Measurements from ENCODE around the gene SLFNL1.

DNA sequence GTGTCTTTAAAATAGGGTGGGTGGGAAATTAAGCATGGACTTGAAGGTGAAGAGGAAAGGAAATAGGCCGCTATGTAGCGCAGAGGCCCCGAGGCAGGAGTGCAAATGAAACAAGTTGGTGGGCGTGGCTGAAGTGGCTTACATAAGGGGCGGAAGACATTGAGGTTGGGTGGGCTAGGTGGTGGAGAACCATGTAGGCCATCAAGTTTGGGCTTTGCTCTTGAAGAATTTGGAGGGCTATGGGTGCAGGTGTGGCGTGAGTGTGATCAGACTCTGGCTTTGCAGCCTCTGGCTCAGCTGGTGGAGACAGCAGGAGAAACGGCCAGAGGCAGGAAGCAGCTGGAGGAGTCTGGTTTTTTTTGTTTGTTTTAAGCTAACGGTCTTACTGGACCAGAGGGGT, 6.7 kb downstream of the SLFNL1 start:
- TF ChIP-seq, protein P1, sequence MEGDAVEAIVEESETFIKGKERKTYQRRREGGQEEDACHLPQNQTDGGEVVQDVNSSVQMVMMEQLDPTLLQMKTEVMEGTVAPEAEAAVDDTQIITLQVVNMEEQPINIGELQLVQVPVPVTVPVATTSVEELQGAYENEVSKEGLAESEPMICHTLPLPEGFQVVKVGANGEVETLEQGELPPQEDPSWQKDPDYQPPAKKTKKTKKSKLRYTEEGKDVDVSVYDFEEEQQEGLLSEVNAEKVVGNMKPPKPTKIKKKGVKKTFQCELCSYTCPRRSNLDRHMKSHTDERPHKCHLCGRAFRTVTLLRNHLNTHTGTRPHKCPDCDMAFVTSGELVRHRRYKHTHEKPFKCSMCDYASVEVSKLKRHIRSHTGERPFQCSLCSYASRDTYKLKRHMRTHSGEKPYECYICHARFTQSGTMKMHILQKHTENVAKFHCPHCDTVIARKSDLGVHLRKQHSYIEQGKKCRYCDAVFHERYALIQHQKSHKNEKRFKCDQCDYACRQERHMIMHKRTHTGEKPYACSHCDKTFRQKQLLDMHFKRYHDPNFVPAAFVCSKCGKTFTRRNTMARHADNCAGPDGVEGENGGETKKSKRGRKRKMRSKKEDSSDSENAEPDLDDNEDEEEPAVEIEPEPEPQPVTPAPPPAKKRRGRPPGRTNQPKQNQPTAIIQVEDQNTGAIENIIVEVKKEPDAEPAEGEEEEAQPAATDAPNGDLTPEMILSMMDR (conservative IDR thresholded peaks at IDR 0.05; ENCODE audit: low read length): no peak
- TF ChIP-seq EZH2phosphoT487 (IDR thresholded peaks at IDR 0.05; ENCODE audit: borderline replicate concordance): no peak
